HepG2 (cell line): Measurements from ENCODE around the gene CLEC11A. TPM values are rescaled to one million over a fixed set of nuclear protein-coding genes. Genes with fewer than 3 reads are reported as not detected.

ENCODE experiments used
- ATAC-seq: fragments of 200-7000 bp; cut with Tn5 transposase; 3 replicates; pipeline ENCODE4 v1.9.1; 2020; ENCODE audit warnings: mild to moderate bottlenecking, moderate library complexity
- BruUV-seq: library from RNA; stranded (reverse); fragments of 400-500 nt; replicated peaks from 2 replicates; lab custom pipeline; 2021; lab: Mats Ljungman, UMichigan
- CTCF ChIA-PET: fragments of 300-600 bp; formaldehyde crosslinking; extraction: SDS; loops from one replicate; lab custom pipeline; 2021; ENCODE audit warnings: low total read pairs, inconsistent platforms, low intra/inter-chr PET ratio; lab: Yijun Ruan, JAX
- POLR2A ChIA-PET: fragments of 350-600 bp; sonication (Branson Sonifier 250); formaldehyde crosslinking; loops from one replicate; lab custom pipeline; 2020; ENCODE audit warnings: antibody characterized with exemption, inconsistent platforms; lab: Yijun Ruan, JAX
- DNase-seq: peaks from one replicate; pipeline ENCODE4 v3.0.0-alpha.2; 2015; ENCODE audit warnings: low spot score
- FAIRE-seq: peaks from 3 replicates; lab custom pipeline; 2011; peaks lifted over from hg19 to GRCh38; lab: Jason Lieb, UNC
- H2AFZ ChIP-seq: one replicate; pipeline ENCODE4 v1.6.1; 2011; ENCODE audit warnings: low read length, inconsistent platforms
- H3K27ac ChIP-seq: fragments of 300-600 bp; 3 replicates; pipeline ENCODE4 v1.8.0; 2011; ENCODE audit warnings: mixed run types, mild to moderate bottlenecking, mixed read lengths, low read length, inconsistent platforms; ENCODE audit not compliant: insufficient read depth; ENCODE audit errors: extremely low read length
- H3K27me3 ChIP-seq, 2 experiments: fragments of 200-600 bp in 1 of 2; 2 replicates in 1 of 2; 3 replicates in 1 of 2; pipeline versions ENCODE4 v1.6.0 to v1.8.0; 2011; ENCODE audit warnings: low read length in 2 of 2, mild to moderate bottlenecking in 2 of 2, moderate library complexity in 2 of 2, inconsistent platforms in 1 of 2; ENCODE audit not compliant: insufficient read depth in 2 of 2, control insufficient read depth in 1 of 2
- H3K36me3 ChIP-seq, 2 experiments: fragments of 200-600 bp in 1 of 2; replicated peaks in 1 of 2; 2 replicates in 1 of 2; 3 replicates in 1 of 2; pipeline versions ENCODE4 v1.5.1 to v1.8.0; 2011; ENCODE audit warnings: low read length in 2 of 2, inconsistent platforms in 1 of 2; ENCODE audit not compliant: insufficient read depth in 2 of 2, control insufficient read depth in 1 of 2
- H3K4me1 ChIP-seq: 2 replicates; pipeline ENCODE4 v1.5.1; 2012; ENCODE audit warnings: low read length, inconsistent platforms; ENCODE audit not compliant: insufficient read depth
- H3K4me2 ChIP-seq: 2 replicates; pipeline ENCODE4 v1.6.0; 2011; ENCODE audit warnings: low read depth, low read length, inconsistent platforms
- H3K4me3 ChIP-seq, 3 experiments: fragments of 200-600 bp in 1 of 3; sonication (generic), shearing (Covaris generic) in 1 of 3; replicated peaks in 1 of 3; 2 replicates each; pipeline ENCODE4 v1.5.1; 2011 to 2016; ENCODE audit warnings: low read length in 3 of 3, inconsistent platforms in 2 of 3, low read depth in 2 of 3, mild to moderate bottlenecking in 2 of 3, control low read depth in 1 of 3, mixed read lengths in 1 of 3; ENCODE audit not compliant: insufficient read depth in 1 of 3
- H3K79me2 ChIP-seq: one replicate; pipeline ENCODE4 v1.6.1; 2011; ENCODE audit warnings: low read length, inconsistent platforms; ENCODE audit not compliant: insufficient read depth
- H3K9ac ChIP-seq: 2 replicates; pipeline ENCODE4 v1.6.0; 2011; ENCODE audit warnings: mild to moderate bottlenecking, low read depth, low read length, inconsistent platforms; ENCODE audit not compliant: insufficient read depth
- H3K9me3 ChIP-seq: 2 replicates; pipeline ENCODE4 v1.5.1; 2012; ENCODE audit warnings: mild to moderate bottlenecking, low read length
- H4K20me1 ChIP-seq: 2 replicates; pipeline ENCODE4 v1.6.0; 2011; ENCODE audit warnings: inconsistent platforms, mild to moderate bottlenecking, low read length, moderate library complexity; ENCODE audit not compliant: insufficient read depth
- FOXO1 ChIP-seq: sonication (generic); formaldehyde crosslinking; IDR thresholded peaks from 2 replicates; pipeline ENCODE4 v1.4.0; 2020; ENCODE audit warnings: missing genetic modification reagents
- IRF2 ChIP-seq: IDR thresholded peaks from 2 replicates; pipeline ENCODE4 v1.6.1; 2018; ENCODE audit warnings: missing genetic modification reagents, missing compliant biosample characterization
- JDP2 ChIP-seq: sonication (generic); formaldehyde crosslinking; IDR thresholded peaks from 2 replicates; pipeline ENCODE4 v1.8.1; 2022; ENCODE audit warnings: missing genetic modification reagents, borderline replicate concordance
- KLF9 ChIP-seq: IDR thresholded peaks from 2 replicates; pipeline ENCODE4 v1.6.1; 2016; ENCODE audit warnings: low read depth
- RBFOX2 ChIP-seq: fragments of 200-400 bp; formaldehyde crosslinking; IDR thresholded peaks from 2 replicates; pipeline ENCODE4 v1.6.1; 2017; ENCODE audit warnings: low read depth, mild to moderate bottlenecking, low read length
- REXO4 ChIP-seq: sonication (generic); formaldehyde crosslinking; IDR thresholded peaks from 2 replicates; pipeline ENCODE4 v1.8.0; 2022; ENCODE audit warnings: missing genetic modification reagents, mild to moderate bottlenecking, borderline replicate concordance
- SOX5 ChIP-seq: IDR thresholded peaks from 2 replicates; pipeline ENCODE4 v1.6.1; 2016; ENCODE audit warnings: borderline replicate concordance
- TBX2 ChIP-seq: sonication (generic); formaldehyde crosslinking; IDR thresholded peaks from 2 replicates; pipeline ENCODE4 v1.5.0; 2020; ENCODE audit warnings: missing genetic modification reagents, mild to moderate bottlenecking, borderline replicate concordance
- TERF1 ChIP-seq: sonication (generic); formaldehyde crosslinking; IDR thresholded peaks from 2 replicates; pipeline ENCODE4 v1.8.0; 2022; ENCODE audit warnings: mild to moderate bottlenecking, missing genetic modification reagents, moderate library complexity
- ZMYM3 ChIP-seq: sonication (generic); formaldehyde crosslinking; IDR thresholded peaks from 2 replicates; pipeline ENCODE4 v1.5.1; 2020; ENCODE audit warnings: mild to moderate bottlenecking, missing genetic modification reagents
- ZNF234 ChIP-seq: sonication (generic); formaldehyde crosslinking; conservative IDR thresholded peaks from 2 replicates; pipeline ENCODE4 v1.5.1; 2020; ENCODE audit warnings: mild to moderate bottlenecking, missing genetic modification reagents
- ZNF816 ChIP-seq: sonication (generic); formaldehyde crosslinking; IDR thresholded peaks from 2 replicates; pipeline ENCODE4 v1.8.0; 2022; ENCODE audit warnings: missing genetic modification reagents, mild to moderate bottlenecking, borderline replicate concordance
- ZUFSP ChIP-seq: sonication (generic); formaldehyde crosslinking; IDR thresholded peaks from 2 replicates; pipeline ENCODE4 v1.9.0; 2021; ENCODE audit warnings: missing genetic modification reagents, mild to moderate bottlenecking, borderline replicate concordance
- WGBS: methylation state at CpG from one replicate; pipeline ENCODE4 v1.1.6; 2017; ENCODE audit warnings: low lambda C conversion rate; 5-methylcytosine and 5-hydroxymethylcytosine counted together
- in situ Hi-C: cut with HindIII; loops from 2 replicates; pipeline ENCODE4 v1.10.0; 2017; ENCODE audit warnings: low pct_unique_long_range_greater_than_20kb; ENCODE audit not compliant: extremely low pct_ligation_motif_present
- intact Hi-C: fragments of 100-400 bp; cut with micrococcal nuclease; formaldehyde crosslinking; loops from one replicate; pipeline ENCODE4 v1.10.0; 2022; ENCODE audit not compliant: unreplicated experiment
- polyA plus RNA-seq, 8 experiments: library from polyadenylated mRNA; depleted of rRNA in 3 of 8; stranded (reverse) in 7 of 8; unstranded in 1 of 8; fragments of >200 nt; fragmentation: Illumina TruSeq in 4 of 8; extraction: Trizol in 4 of 8; gene quantifications; 2 replicates each; pipeline versions ENCODE4 v1.2.1 to v1.2.3, GENCODE V29; 2011 to 2016; ENCODE audit warnings: low read depth in 4 of 8, missing spikeins in 1 of 8, mixed read lengths in 1 of 8; ENCODE audit not compliant: insufficient read depth in 1 of 8
- total RNA-seq, 5 experiments: library from RNA; depleted of rRNA; stranded (reverse); fragments of >200 nt; fragmentation: Illumina TruSeq; extraction: Trizol; gene quantifications; 2 replicates each; pipeline ENCODE4 v1.2.3, GENCODE V29; 2016; ENCODE audit warnings: low read depth in 1 of 5

Gene CLEC11A
- total and polyA plus RNA-seq, 2 of the 13 experiments (the other 11 are each of a cell fraction or from before 2014, with no cell fraction given), result not detected

DNA sequence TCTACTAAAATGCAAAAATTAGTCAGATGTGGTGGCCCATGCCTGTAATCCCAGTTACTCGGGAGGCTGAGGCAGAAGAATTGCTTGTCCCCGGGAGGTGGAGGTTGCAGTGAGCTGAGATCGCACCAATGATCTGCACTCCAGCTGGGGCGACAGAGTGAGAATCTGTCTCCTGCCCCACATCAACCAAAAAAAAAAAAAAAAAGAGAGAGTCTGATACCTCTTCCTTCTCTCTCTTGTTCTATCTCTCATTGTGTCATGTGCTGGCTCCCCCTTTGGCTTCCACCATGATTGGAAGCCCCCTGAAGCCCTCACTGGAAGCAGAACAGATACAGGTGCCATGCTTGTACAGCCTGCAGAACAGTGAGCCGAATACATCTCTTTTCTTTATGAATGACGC, 20.4 kb downstream of the CLEC11A start:
- no peaks in the 10 kb centered on the region for H3K36me3 ChIP-seq
- intact Hi-C loops (no loop called here), in situ Hi-C loops (no loop called here)
- ChIA-PET CTCF (no interaction called here), POLR2A (no interaction called here)
- DNase-seq (no peak), FAIRE-seq (no peak), ATAC-seq (no peak)
- no peak overlapping the region for H3K27ac ChIP-seq
- no peaks in the 10 kb centered on the region for H3K9me3 ChIP-seq
- no peak overlapping the region for H3K4me2 ChIP-seq
- no peaks in the 10 kb centered on the region for H4K20me1 ChIP-seq
- no peak overlapping the region for H2AFZ ChIP-seq
- BruUV-seq, result no TSS peak
- TF ChIP-seq ZNF816 (CRISPR knock-in tag) (no peak), SOX5 (CRISPR knock-in tag) (no peak), FOXO1 (no peak), ZUFSP (no peak), JDP2 (CRISPR knock-in tag) (no peak), REXO4 (CRISPR knock-in tag) (no peak), IRF2 (CRISPR knock-in tag) (no peak), KLF9 (CRISPR knock-in tag) (no peak), ZMYM3 (CRISPR knock-in tag) (no peak), ZNF234 (CRISPR knock-in tag) (no peak), TERF1 (no peak), TBX2 (no peak), RBFOX2 (no peak)
- H3K4me3 ChIP-seq, result no peak overlapping the region
- H3K27me3 ChIP-seq, result peaks cover 0 to 8% of the 10 kb centered on the region in 2 experiments; a peak in 2 of 5 replicates
- 50% methylated on average over 6 of the region's 6 CpGs for WGBS
- H3K4me1 ChIP-seq, result no peaks in the 10 kb centered on the region
- H3K9ac ChIP-seq, result no peak overlapping the region
- H3K79me2 ChIP-seq, result no peaks in the 10 kb centered on the region
